WERI-Rb-1 (cell line): ENCODE data around the gene LRRC4C.

Experiments used
- DNase-seq: peaks from one replicate; pipeline ENCODE4 v3.0.0-alpha.2; 2020
- H3K27ac ChIP-seq: fragments of 250-450 bp; sonication (Bioruptor Pico); 2 replicates; pipeline ENCODE4 v1.5.1; 2020; ENCODE audit warnings: mild to moderate bottlenecking, moderate library complexity
- H3K27me3 ChIP-seq: fragments of 250-450 bp; sonication (Bioruptor Pico); 2 replicates; pipeline ENCODE4 v1.5.1; 2021; ENCODE audit warnings: mild to moderate bottlenecking, low read depth, moderate library complexity; ENCODE audit not compliant: insufficient read depth, severe bottlenecking
- H3K36me3 ChIP-seq: fragments of 250-450 bp; sonication (Bioruptor Pico); 2 replicates; pipeline ENCODE4 v1.5.1; 2020; ENCODE audit warnings: mild to moderate bottlenecking, moderate library complexity
- H3K4me3 ChIP-seq: 2 replicates; pipeline ENCODE4 v1.5.1; 2011; ENCODE audit warnings: low read depth, mild to moderate bottlenecking, control low read depth, low read length
- H3K9me3 ChIP-seq: fragments of 250-450 bp; sonication (Bioruptor Pico); 2 replicates; pipeline ENCODE4 v1.5.1; 2021; ENCODE audit warnings: mild to moderate bottlenecking, moderate library complexity; ENCODE audit not compliant: severe bottlenecking
- CTCF ChIP-seq: IDR thresholded peaks from 2 replicates; pipeline ENCODE4 v1.5.1; 2011; ENCODE audit warnings: low read depth, mild to moderate bottlenecking, control low read depth, inconsistent platforms, low read length

Gene LRRC4C

GRCh38 chr11:40290171-40290631 lies 1169.3 kb downstream of the LRRC4C start:
- peaks cover 41% of the 10 kb centered on the region for H3K27me3 ChIP-seq
- no peak for TF ChIP-seq CTCF
- no peak for DNase-seq

GRCh38 chr11:40289370-40289769 lies 1170.1 kb downstream of the LRRC4C start:
- H3K9me3 ChIP-seq, result peaks cover 3% of the 10 kb centered on the region
- DNase-seq, result no peak
- TF ChIP-seq CTCF, result no peak
- peaks cover 45% of the 10 kb centered on the region for H3K27me3 ChIP-seq
- no peak overlapping the region for H3K27ac ChIP-seq
- H3K36me3 ChIP-seq, result no peaks in the 10 kb centered on the region
- no peak overlapping the region for H3K4me3 ChIP-seq

More at GRCh38 chr11:40290171-40290631, 1169.3 kb downstream of the LRRC4C start:
- Histone ChIP-seq H3K27ac (no peak overlapping the region), H3K36me3 (no peaks in the 10 kb centered on the region), H3K4me3 (no peak overlapping the region), H3K9me3 (peaks cover 3% of the 10 kb centered on the region)

GRCh38 chr11:40287916-40288803 lies 1171.3 kb downstream of the LRRC4C start:
- DNase-seq, result no peak
- Histone ChIP-seq H3K36me3 (no peaks in the 10 kb centered on the region), H3K27me3 (peaks cover 33% of the 10 kb centered on the region), H3K9me3 (no peaks in the 10 kb centered on the region), H3K4me3 (no peak overlapping the region), H3K27ac (no peak overlapping the region)
- TF ChIP-seq CTCF, result no peak

- Histone ChIP-seq H3K27ac (no peak overlapping the region), H3K4me3 (no peak overlapping the region), H3K36me3 (no peaks in the 10 kb centered on the region), H3K9me3 (no peaks in the 10 kb centered on the region), H3K27me3 (peaks cover 39% of the 10 kb centered on the region)
- DNase-seq, result no peak
- no peak for TF ChIP-seq CTCF
These were observed 1173.3 kb downstream of the LRRC4C start for GRCh38 chr11:40286137-40286536.

- peaks cover 39% of the 10 kb centered on the region for H3K27me3 ChIP-seq
- H3K4me3 ChIP-seq, result no peak overlapping the region
- no peak overlapping the region for H3K27ac ChIP-seq
- H3K36me3 ChIP-seq, result no peaks in the 10 kb centered on the region
- no peaks in the 10 kb centered on the region for H3K9me3 ChIP-seq
- DNase-seq, result no peak
- TF ChIP-seq CTCF, result no peak
These were observed 1173.9 kb downstream of the LRRC4C start for GRCh38 chr11:40285558-40285957.
